Colon (tissue), 2 donors: ENCODE measurements around the gene WDFY1.

Experiments
- FAIRE-seq: peaks from 2 replicates; lab custom pipeline; 2012; peaks lifted over from hg19 to GRCh38; lab: Jason Lieb, UNC
- donor health status: control.
- donor health status: control.

Gene WDFY1, protein sequence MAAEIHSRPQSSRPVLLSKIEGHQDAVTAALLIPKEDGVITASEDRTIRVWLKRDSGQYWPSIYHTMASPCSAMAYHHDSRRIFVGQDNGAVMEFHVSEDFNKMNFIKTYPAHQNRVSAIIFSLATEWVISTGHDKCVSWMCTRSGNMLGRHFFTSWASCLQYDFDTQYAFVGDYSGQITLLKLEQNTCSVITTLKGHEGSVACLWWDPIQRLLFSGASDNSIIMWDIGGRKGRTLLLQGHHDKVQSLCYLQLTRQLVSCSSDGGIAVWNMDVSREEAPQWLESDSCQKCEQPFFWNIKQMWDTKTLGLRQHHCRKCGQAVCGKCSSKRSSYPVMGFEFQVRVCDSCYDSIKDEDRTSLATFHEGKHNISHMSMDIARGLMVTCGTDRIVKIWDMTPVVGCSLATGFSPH

DNA sequence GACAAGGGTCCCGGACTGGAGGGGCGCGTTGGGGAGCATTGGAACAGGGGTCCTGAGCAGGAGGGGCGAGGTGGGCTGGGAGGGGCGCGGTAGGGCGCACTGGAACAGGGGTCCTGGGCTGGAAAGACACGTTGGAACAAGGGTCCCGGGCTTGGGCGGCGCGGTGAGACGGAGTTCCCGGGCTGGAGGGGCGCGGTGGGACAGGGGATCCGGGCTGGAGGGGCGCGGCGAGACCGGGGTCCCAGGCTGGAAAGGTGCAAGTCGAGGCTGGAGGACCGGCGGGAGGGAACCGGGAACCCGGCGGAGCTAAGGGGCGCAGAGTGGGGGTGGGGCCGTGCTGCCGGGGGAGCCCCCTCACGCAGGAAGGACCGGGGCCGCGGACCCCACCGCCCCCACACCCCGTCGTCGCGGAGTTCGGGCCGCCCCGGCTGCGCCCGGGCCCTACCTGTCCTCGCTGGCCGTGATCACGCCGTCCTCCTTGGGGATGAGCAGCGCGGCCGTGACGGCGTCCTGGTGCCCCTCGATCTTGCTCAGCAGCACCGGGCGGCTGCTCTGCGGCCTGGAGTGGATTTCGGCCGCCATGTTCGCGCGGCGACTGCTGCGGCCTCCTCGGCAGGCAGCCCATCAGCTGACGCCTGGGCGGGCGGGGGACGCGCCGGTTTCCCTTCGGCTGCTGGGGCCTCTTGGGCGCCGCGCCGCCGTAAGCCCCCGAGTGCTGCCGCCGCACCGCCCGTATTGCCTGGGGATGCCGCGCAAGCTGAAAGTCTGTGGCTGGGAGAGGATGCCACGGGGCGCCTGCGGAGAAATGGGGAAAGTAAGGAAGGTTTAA, at the start of gene WDFY1:
WDFY1 (minus strand) TSS at position 633 of the 829 bp plus-strand sequence; CDS start at position 582, 51 bp downstream.
- FAIRE-seq: no peak

- FAIRE-seq: no peak
These were observed 49.5 kb upstream of the WDFY1 start for GRCh38 chr2:223994562-223995162.

DNA sequence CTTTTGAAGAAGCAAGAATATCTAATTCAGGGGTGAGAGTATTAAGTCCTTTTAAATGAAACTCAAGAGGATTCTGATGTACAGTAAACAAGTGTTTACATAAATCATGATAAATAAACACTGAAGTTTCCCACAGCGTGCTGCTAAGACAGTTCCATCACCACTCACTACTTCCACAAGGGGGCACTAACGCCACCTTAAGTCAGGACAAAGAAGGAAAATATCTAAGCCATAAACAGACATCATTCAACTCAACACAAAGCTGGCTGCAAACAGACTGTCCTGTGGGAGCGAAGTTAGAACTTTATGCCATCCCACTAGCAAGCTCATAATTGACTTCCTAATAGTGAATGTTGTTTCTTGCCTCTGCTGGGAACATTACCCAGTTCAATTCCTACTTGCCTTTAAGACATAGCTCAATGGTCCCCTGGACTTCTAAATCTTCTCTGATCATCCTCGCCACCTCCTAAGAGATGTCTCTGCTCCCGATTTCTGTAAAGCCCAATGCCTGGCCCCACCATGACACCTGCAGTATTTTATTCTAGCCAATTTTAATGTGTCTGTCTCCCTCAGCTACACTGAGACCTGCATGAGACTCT, 48.6 kb upstream of the WDFY1 start:
- no peak for FAIRE-seq

- no peak for FAIRE-seq
These were observed 46.5 kb upstream of the WDFY1 start for GRCh38 chr2:223991611-223992010.

GRCh38 chr2:223989856-223990232, 44.7 kb upstream of the WDFY1 start:
- FAIRE-seq: no peak

DNA sequence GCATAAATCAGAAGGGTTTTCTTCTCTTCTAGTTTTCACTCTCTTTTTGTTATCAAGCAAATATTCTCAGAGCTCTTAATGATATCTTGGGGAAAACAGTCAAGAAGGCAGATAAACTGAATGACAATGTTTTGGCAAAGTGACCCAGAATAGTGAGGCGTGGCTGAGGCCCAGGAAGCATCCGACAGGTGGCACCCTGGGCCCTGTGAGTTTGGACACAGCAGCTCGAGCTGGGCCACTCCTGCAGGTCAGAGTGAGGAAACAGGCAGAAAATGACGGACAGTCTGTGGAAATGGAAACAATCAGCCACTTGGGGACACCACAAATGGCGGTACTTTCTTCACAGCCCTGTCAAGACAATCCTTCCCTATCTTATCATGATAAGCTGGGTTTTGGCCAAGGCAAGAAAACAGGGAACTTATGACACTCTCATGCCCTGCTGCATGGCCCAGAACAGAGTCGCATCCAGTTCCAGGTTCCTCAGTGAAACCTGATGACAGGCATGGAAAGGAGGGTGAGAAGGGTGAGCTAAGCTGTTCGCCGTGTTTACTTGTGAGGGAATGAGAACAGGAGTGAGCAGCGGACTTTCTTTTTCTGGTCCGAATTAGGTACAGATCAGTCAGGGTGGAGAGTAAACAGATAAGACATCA, 44.2 kb upstream of the WDFY1 start:
- no peak for FAIRE-seq

GRCh38 chr2:223981241-223981640, 36.1 kb upstream of the WDFY1 start:
- no peak for FAIRE-seq

GRCh38 chr2:223980803-223981202, 35.7 kb upstream of the WDFY1 start:
- no peak for FAIRE-seq

GRCh38 chr2:223980397-223980735, 35.2 kb upstream of the WDFY1 start:
- no peak for FAIRE-seq

- no peak for FAIRE-seq
These were observed 34.7 kb upstream of the WDFY1 start for GRCh38 chr2:223979730-223980396.

- no peak for FAIRE-seq
These were observed 33.3 kb upstream of the WDFY1 start for GRCh38 chr2:223978451-223978850.

GRCh38 chr2:223976635-223977226, 31.6 kb upstream of the WDFY1 start:
- no peak for FAIRE-seq

DNA sequence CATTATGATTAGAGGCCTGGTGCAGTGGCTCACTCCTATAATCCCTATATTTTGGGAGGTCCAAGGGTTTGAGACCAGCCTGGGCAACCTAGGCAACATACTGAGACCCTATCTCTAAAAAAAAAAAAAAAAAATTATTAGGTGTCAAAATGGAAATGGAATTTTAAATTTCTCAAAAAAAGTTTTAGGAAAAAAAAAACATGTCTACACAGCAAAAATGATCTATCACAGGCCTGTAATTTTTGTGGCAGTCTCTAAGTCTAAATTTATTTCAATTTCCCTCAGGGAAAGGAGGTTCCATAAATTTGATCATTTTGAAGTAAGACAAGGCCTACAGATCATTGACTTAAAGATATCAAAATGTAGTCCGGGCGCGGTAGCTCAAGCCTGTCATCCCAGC, 28.5 kb upstream of the WDFY1 start:
- FAIRE-seq: no peak

DNA sequence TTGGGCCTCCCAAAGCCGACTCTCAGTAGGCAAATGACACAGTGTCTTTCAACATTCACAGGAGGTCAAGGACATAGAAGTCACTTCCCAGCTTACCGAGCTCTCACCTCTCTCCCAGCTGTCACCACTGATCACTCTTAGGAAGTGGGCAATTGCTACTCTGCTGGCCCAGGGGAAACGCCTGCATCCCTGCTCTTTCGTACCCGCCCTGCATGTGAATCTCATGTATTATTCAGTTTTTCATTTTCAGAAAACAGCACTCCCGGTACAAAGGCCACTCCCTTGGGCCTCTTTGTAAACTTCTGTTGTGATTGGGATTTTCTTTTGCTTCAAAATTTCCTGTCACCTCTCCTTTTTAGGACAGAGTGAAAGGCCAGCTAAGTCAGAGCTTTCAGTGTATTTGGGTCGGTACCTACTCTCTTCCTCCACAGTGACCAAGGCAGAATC, 27.5 kb upstream of the WDFY1 start:
- no peak for FAIRE-seq

DNA sequence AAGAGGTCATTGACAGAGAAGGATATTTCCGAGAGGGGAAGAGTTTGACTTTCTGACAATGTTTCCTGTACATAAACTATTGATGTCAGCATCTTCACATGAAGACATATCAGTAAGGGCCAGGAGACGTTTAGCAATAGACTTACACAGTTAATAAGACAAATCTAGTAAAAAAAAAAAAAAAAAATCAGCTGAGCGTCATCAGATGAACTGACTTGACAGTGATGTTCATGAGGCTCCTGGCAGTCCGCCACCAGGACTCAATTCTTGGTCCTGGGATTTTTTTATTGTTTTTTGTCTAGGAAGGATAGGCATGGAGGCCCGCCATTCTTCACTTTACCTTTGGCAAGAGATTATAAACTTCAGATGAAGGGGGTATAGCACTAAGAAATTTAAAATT, 26.6 kb upstream of the WDFY1 start:
- no peak for FAIRE-seq

DNA sequence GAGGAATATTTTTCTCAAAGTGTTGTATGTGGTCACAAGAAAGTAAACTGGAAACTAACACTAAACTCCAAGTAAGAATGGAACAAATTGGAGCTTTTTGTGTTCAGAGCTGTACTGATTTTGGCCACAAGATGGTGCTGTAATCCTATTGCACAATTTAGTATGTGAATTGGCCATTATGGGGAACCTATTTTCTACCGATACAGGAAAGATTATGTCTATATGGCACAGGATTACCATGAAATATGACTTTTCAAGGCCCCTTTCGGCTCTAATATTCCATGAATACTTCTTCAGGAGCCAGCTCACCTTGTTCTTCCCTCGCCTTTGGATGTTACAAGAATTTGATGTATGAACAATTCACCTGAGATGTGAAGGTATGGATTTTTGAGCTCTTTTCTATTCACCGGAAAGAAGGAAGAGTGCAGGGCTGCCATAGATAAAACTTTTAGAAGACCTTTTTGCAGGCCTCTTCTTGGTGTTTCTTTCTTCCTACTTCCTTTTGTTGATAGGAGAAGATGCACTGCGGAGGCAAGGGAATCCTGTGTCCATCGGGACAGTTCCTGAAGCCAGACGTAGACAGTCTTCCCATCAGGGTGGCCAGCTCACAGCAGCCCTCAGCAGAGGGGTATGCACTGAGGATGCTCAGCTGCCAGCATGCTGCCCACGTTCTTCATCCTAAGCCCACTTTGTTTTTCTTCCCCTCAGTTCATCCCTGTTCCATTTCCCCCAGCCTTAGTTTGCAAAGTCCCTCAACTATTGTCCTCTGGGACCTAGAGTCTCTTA, 25.4 kb upstream of the WDFY1 start:
- peak; percentile 73 for FAIRE-seq

DNA sequence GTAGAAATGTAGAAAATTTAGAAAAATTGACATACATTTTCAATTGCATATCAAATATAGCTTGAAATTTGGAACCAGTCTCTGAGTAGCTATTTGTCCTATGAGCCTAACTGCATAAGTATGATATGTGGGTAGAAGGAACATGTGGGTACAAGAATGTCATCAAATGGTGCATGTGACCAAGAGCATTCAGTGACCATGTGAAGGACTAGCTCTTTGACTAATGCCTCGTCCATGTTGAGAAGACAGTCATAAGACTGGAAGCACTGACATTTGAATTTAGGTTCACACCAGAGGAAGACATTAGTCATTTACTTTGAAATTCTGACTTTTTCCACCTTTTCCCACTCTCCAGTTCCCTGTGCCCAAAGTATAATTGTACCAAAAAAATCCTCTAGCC, 24.7 kb upstream of the WDFY1 start:
- FAIRE-seq: no peak

DNA sequence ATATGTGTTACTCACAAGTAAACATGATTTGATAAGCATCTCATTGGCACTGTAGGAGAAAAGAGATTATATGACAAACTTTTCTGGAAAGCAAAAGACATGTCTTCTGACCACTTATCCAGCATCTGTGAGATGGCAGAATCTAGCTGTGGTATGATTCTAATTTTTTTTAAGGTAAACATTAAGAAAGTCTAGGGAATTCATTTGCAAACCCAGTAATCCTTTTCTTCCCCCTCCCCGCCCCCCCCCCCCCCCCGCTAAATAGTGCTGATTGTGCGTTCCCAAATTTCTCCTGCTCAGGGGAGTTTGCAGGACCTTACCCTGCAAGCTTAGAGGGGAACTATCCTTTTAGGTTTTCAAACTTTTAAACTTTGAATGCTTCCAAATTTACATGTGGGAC, 24.2 kb upstream of the WDFY1 start:
- no peak for FAIRE-seq

DNA sequence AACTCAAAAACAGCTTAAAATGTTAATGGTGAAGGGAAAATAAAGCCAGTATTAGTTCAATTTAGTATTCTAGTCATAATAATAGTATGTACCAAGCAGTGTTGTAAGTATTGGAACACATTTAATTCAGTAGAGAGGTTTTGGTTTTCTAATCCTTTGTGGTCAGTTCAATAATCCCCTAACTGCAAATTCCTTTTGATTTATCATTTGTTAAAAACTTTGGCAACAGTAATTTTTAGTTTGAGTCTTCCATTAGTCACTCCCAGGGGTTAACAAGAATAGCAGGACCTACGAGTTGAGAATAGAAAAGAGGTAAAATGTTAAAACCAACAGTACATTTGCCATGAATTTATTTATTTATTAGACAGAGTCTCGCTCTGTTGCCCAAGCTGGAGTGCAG, 22.8 kb upstream of the WDFY1 start:
- no peak for FAIRE-seq

DNA sequence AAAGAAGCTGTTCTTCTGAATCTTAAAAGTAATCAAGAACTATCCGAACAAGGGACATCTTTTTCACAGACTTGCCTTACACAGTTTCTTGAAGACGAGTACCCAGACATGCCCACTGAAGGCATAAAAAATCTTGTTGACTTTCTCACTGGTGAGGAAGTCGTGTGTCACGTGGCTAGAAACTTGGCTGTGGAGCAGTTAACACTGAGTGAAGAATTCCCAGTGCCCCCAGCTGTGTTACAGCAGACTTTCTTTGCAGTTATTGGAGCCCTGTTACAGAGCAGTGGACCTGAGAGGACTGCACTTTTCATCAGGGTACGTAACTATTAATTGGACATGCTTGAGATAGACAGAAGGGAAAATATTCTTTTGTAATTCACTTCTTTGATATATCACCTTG, 14.6 kb upstream of the WDFY1 start:
- FAIRE-seq: no peak
